Neural crest cell (in vitro differentiated cells): ENCODE results near the gene ADGRA1. TPM values are rescaled to one million over a fixed set of nuclear protein-coding genes. Genes with fewer than 3 reads are reported as not detected.

ENCODE experiments used
- DNase-seq: peaks from one replicate; pipeline ENCODE4 v3.0.0; 2021; ENCODE audit warnings: low read depth, mixed read lengths, low spot score
- H3K27ac Mint-ChIP-seq: one replicate; pipeline ENCODE4 v1.8.0; 2021; ENCODE audit warnings: mild to moderate bottlenecking, mixed read lengths; ENCODE audit not compliant: unreplicated experiment
- H3K27me3 Mint-ChIP-seq: 2 replicates; pipeline ENCODE4 v1.8.0; 2021; ENCODE audit warnings: low read depth, mild to moderate bottlenecking, mixed read lengths
- H3K36me3 Mint-ChIP-seq: 2 replicates; pipeline ENCODE4 v1.8.0; 2021; ENCODE audit warnings: low read depth, mild to moderate bottlenecking, mixed read lengths
- H3K4me1 Mint-ChIP-seq: 2 replicates; pipeline ENCODE4 v1.8.0; 2021; ENCODE audit warnings: mixed read lengths
- H3K4me3 Mint-ChIP-seq: one replicate; pipeline ENCODE4 v1.8.0; 2021; ENCODE audit warnings: mild to moderate bottlenecking, mixed read lengths
- H3K9me3 Mint-ChIP-seq: 2 replicates; pipeline ENCODE4 v1.8.0; 2021; ENCODE audit warnings: mixed read lengths
- CTCF ChIP-seq: fragments of 200-600 bp; sonication (generic); conservative IDR thresholded peaks from 2 replicates; pipeline ENCODE4 v1.5.0; 2021; ENCODE audit warnings: antibody characterized with exemption, mild to moderate bottlenecking
- total RNA-seq: library from RNA; stranded (reverse); gene quantifications from 2 replicates; pipeline ENCODE4 v1.2.1, GENCODE V29; 2021

The ADGRA1 gene
- total RNA-seq, 1 donor from 2014 or later = 0.33 TPM

- Mint-ChIP-seq H3K4me3 (no peak overlapping the region), H3K4me1 (peaks cover 3% of the 10 kb centered on the region), H3K27ac (no peak overlapping the region)
Observed at GRCh38 chr10:133041101-133041500, 46.6 kb upstream of the ADGRA1 start.

GRCh38 chr10:133042061-133042460, 45.7 kb upstream of the ADGRA1 start:
- peaks cover 3% of the 10 kb centered on the region for H3K4me1 Mint-ChIP-seq
- no peak overlapping the region for H3K4me3 Mint-ChIP-seq
- no peaks in the 10 kb centered on the region for H3K36me3 Mint-ChIP-seq
- DNase-seq = no peak
- TF ChIP-seq CTCF = no peak
- H3K27ac Mint-ChIP-seq = no peak overlapping the region
- H3K9me3 Mint-ChIP-seq = no peaks in the 10 kb centered on the region
- no peaks in the 10 kb centered on the region for H3K27me3 Mint-ChIP-seq

More at GRCh38 chr10:133041101-133041500, 46.6 kb upstream of the ADGRA1 start:
- no peak for TF ChIP-seq CTCF
- no peak for DNase-seq
- H3K27me3 Mint-ChIP-seq = no peaks in the 10 kb centered on the region
- no peaks in the 10 kb centered on the region for H3K9me3 Mint-ChIP-seq
- no peaks in the 10 kb centered on the region for H3K36me3 Mint-ChIP-seq

GRCh38 chr10:133042816-133043215, 44.9 kb upstream of the ADGRA1 start:
- Mint-ChIP-seq H3K4me3 (no peak overlapping the region), H3K36me3 (no peaks in the 10 kb centered on the region), H3K27me3 (no peaks in the 10 kb centered on the region), H3K4me1 (peaks cover 3% of the 10 kb centered on the region), H3K9me3 (no peaks in the 10 kb centered on the region), H3K27ac (no peak overlapping the region)
- TF ChIP-seq CTCF = no peak
- DNase-seq = no peak

GRCh38 chr10:133043541-133044225, 44.0 kb upstream of the ADGRA1 start:
- Mint-ChIP-seq H3K36me3 (no peaks in the 10 kb centered on the region), H3K27ac (no peak overlapping the region), H3K9me3 (no peaks in the 10 kb centered on the region), H3K4me3 (no peak overlapping the region), H3K4me1 (peaks cover 3% of the 10 kb centered on the region), H3K27me3 (no peaks in the 10 kb centered on the region)
- DNase-seq = no peak
- TF ChIP-seq CTCF = no peak

GRCh38 chr10:133044401-133044811, 43.3 kb upstream of the ADGRA1 start:
- H3K27me3 Mint-ChIP-seq = no peaks in the 10 kb centered on the region
- TF ChIP-seq CTCF = no peak
- H3K36me3 Mint-ChIP-seq = no peaks in the 10 kb centered on the region
- H3K27ac Mint-ChIP-seq = no peak overlapping the region
- H3K4me1 Mint-ChIP-seq = peaks cover 3% of the 10 kb centered on the region
- DNase-seq = no peak
- no peaks in the 10 kb centered on the region for H3K9me3 Mint-ChIP-seq
- no peak overlapping the region for H3K4me3 Mint-ChIP-seq
